T-helper 22 cell (primary cell): Measurements from ENCODE around the gene ATP1A3.

Experiments used
- DNase-seq: peaks from one replicate; pipeline ENCODE4 v3.0.0-alpha.2; 2020; ENCODE audit warnings: low read depth

Gene ATP1A3

DNA sequence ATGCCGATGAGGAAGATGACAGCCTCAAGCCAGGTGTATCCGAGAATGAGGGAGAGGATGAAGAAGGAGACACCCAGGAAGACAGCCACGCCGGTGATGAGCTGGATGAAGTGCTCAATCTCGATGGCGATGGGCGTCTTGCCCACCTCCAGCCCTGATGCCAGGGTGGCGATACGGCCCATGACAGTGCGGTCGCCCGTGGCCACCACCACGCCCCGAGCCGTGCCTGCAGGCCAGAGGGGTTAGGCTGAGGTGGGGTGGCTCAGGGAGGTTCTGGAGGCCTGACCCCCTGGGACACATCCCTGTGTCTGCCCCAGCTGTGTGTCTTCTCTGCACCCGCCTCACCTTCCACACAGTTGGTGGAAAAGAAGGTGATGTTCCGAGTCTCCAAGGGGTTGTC, 9.1 kb downstream of the ATP1A3 start:
- DNase-seq = no peak

GRCh38 chr19:41981724-41982123, 12.3 kb downstream of the ATP1A3 start:
- DNase-seq = no peak

- DNase-seq = no peak
Observed at GRCh38 chr19:41978470-41978869, 15.6 kb downstream of the ATP1A3 start.

- DNase-seq = no peak
Observed at GRCh38 chr19:41977916-41978315, 16.1 kb downstream of the ATP1A3 start.

GRCh38 chr19:41974652-41975051, 19.4 kb downstream of the ATP1A3 start:
- DNase-seq = no peak

- no peak for DNase-seq
Observed at GRCh38 chr19:41971363-41971762, 22.7 kb downstream of the ATP1A3 start.

DNA sequence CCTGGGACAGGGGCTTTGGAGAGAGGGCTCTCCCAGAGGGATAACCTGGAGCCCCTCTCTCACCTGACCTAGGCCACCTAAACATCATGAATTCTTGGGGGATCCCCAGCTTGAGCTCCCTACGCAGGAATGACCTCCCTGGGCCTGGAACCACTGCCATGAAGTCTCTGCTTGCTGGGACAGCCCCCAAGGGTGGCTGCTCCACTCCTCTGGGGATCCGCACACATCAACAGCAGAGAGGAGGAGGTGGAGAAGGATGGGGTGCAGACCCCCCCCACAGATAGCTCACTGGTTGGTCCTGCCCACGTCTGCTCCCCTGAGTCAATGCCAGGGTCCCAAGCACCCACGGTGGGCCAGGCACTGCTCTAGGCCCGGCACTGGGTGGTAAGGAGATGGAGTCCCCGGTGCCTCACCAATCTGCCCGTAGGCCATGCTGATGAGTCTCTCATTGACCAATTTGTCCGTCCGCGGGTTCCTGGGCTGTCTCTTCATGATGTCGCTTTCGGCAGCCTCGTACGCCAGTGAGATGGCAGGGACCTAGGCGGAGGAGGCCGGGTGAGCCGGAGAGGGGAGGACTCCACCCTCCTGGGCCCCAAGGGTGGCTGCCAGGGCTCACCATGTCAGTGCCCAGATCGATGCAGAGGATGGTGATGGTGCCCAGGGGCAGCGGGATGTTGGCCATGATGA, 24.1 kb downstream of the ATP1A3 start:
- DNase-seq = no peak

DNA sequence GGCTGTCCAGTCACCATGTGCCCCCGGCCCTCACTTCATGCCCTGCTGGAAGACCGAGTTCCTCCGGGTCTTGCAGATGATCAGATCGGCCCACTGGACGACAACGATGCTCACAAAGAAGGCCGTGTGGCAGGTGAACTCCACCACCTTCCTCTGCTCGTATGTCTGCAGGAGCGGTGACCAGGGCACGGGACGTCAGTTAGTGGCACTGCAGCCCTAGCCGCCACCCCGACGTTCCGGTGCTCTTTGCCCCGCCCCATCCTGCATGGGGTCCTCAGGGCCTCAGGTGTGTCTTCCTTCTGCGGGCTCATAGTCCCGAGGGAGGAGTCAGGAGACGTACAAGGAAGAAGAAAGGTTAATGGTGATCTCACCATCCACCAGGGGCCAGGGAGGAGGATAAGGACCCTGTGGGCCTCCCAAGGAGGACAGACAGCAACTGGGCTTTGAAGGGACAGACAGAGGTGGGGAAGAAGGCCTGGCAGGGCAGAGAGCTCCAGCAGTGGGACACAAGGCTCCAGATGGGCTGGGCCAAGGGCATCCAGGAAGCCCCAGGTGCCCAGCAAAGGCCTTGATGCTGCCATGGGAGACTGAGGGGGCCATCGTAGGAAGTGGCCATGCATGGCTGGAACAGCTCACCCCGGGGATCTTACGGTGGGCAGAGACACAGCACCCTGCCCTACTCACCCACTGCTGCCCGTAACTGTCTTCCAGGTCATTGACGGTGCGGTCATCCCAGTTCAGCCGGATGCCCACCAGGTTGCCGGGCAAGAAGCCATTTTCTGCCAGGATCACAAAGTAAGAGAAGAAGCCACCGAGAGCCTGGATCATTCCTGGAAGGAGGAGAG, 25.1 kb downstream of the ATP1A3 start:
- DNase-seq = no peak

DNA sequence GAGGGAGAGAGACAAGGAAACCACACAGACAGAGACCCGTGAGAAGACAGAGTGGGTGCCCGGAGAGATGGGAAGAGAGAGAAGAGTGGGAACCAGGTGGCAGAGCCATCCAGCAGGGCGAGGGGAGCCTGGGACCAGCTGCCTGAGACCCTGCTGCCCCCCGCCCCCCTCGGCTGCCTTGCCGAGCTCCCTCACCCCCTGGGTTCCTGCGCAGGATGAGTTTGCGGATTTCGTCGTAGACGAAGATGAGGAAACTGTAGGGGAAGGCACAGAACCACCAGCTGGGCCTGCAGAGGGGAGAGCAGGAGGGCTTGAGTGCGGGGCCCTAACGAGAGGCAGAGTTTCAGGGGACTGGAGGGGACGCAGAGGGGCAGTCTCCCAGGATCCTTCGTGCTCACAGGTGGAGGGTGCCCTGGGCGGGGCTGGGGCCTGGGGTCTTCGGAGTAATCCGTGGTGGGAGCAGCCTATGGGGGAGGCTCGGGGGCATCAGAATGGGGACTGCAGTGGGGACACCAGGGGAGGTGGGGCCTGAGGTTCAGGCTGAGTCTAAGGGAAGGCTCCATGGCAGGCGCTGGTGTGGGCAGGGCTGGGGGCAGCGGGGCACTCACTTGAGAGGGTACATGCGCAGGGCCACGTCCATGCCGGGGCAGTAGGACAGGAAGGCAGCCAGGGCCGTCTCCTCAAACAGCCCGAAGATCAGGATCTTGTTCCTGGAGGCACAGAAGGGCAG, 26.8 kb downstream of the ATP1A3 start:
- no peak for DNase-seq

DNA sequence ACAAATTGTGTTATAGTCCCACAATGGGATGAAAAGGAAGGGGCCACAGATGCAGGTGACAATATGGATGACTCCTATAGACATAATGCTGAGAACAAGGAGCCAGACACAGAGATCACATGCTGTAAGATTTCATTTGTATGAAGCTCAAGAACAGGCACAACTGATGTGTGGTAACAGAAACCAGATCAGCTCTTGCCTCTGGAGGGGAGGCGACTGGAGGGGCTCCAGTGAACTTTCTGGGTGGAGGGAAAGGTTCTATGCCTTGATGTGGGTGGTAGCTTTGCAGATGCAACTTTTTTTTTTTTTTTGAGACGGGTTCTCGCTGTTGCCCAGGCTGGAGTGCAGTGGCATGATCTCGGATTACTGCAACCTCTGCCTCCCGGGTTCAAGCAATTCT, 28.9 kb downstream of the ATP1A3 start:
- no peak for DNase-seq

- no peak for DNase-seq
Observed at GRCh38 chr19:41960973-41961372, 33.1 kb downstream of the ATP1A3 start.

DNA sequence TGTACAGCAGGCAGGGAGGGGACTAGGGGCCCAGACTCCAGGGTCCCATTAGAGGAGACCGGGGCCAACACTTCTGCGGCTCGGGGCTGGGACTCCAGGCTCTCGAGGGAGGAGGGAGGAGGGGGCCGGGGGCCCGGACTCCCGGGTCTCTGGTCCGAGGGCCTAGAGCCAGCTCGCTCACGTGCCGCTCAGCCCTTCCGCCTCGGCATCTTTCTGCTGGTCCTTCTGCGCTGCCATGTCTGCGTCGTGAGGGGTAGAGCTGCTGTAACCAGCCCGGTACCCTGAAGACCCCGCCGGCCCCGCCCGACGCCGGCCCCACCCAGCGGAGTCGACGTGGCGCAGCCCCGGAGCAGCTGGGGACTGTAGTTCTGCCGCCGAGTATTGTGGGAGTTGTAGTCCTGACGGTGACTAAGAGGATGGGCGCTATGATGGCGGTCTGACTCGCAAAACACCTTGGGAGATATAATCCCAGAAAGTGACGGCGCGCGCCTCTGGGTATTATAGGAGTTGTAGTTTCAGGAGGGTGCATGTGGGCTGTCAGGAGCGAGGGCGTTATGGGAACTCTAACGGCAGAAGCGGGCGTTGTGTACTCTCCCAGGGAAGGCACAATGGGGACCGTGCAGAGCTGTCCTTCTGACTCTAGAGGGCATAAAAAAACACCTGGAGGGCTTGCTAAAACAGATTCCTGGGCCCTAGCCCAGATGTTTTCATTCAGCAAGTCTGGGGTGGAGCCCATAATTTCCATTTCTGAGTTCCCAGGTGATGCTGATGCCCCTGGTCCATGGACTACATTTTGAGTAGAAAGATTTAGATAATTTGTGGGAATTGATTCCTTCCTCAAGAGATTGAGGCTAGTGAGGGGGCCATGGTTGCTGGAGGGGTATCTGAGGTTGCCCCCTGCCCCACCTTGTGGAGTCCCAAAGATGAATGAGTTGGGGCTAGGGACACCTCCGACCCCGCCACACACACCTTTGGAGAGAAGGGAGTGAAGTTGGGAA, 34.7 kb downstream of the ATP1A3 start, which contains the start of gene RABAC1:
RABAC1 (minus strand) TSS at position 266 of the 998 bp plus-strand sequence; CDS start at position 237, 29 bp downstream.
- DNase-seq = peak; percentile 83

DNA sequence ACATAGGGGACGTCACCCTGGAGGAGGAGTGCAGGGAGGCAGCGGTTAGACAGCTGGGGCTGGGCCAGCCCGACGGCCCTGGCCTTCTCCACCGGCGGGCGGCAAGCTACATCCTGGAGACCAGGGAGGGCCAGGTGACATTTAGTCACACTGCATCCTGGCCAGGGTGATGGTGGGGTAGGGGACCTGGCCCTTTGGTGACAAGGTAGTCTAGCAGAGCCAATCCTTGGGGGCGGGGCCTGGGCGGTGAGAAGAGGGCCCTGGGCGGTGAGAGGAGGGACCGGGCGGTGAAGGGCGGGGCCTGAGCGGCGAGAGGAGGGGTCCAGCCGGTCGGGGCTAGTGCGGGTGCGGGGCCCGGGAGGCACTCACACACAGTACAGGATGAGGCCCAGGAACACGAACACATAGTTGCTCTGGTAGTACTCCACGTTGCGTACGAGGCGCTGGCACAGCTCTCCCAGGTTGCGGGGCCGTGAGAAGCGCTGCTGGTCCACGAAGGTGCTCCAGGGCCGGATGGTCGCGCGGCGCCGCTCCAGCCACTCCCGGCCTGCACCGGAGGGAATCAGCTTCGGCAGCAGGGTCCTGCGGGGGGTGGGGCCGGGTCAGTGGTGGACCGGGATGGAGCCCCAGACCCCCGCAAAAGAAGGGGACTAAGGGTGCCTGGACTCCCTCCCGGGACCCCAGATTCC, 35.5 kb downstream of the ATP1A3 start:
- DNase-seq = peak; percentile 71

DNA sequence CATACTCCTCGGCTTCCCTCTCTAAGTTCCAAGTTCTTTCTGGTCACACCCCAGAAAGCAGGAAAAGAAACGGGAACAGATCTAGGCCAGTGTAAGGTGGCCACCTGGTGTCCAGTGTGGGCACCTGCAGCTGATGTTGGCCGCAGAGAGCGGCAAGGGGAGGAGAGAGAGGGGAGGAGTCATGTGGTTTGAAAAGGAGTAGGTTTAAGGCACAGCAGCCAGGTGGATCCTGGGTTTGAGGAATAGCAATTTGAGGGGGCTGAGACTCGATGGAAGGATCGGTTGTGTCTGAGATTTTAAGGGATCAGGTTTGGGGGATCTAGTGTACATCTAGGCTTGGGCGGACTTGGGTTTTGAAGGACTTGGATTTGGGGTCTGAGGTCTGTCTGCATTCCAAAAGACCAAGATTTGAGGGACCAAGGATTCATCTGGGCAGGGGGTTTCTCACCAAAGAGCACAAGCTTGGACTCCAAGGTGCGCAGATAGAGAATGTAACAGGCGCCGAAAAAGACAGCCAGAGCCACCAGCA, 36.1 kb downstream of the ATP1A3 start:
- peak; percentile 14 for DNase-seq

GRCh38 chr19:41957161-41957837, 36.7 kb downstream of the ATP1A3 start:
- DNase-seq = no peak

GRCh38 chr19:41956621-41957020, 37.4 kb downstream of the ATP1A3 start:
- DNase-seq = no peak

DNA sequence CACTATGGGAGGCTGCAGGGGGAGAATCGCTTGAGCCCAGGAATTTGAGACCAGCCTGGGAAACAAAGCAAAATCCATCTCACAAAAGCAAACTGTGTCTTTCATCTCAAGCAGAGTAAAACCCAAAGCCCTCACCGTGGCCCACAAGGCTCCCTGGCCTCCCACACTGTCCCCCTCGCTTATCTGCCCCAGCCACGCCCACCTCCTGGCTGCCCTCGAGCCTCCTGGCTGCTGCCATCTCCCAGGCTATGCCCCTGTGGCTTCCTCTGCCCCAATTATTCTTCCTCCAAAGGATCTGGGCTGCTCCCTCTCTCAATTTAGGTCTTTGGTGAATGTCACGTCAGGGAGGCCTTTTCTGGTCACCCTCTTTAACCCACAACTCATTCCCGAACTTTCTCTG, 38.5 kb downstream of the ATP1A3 start:
- DNase-seq = no peak

- peak; percentile 52 for DNase-seq
Observed at GRCh38 chr19:41951686-41952172, 42.3 kb downstream of the ATP1A3 start.

GRCh38 chr19:41947091-41947490, 46.9 kb downstream of the ATP1A3 start:
- no peak for DNase-seq
